ENCODE results near the gene PLEKHG1.

PLEKHG1 gene

GRCh38 chr6:150606168-150606591 is 6.5 kb downstream of the PLEKHG1 start:
- Histone ChIP-seq H2AFZ (ENCODE audit: low read depth, low read length, severe bottlenecking) (no peak overlapping the region), H3K27me3 (ENCODE audit: low read length) (no peaks in the 10 kb centered on the region), H3K9ac (ENCODE audit: low read length) (no peak overlapping the region), H3K4me3 (ENCODE audit: insufficient read depth, low read length, poor library complexity, severe bottlenecking) (no peak overlapping the region), H3K9me3 (ENCODE audit: insufficient read depth, low read length) (no peaks in the 10 kb centered on the region), H3K36me3 (ENCODE audit: low read length) (no peaks in the 10 kb centered on the region), H3K9me2 (replicated peaks; ENCODE audit: insufficient read depth, low read length) (no peaks in the 10 kb centered on the region), H3K27ac (ENCODE audit: low read depth, low read length) (no peak overlapping the region), H3F3A (ENCODE audit: insufficient read depth) (no peaks in the 10 kb centered on the region), H3K79me2 (ENCODE audit: insufficient read depth, low read length) (peaks cover 24% of the 10 kb centered on the region; the same call in 1 of the 2 replicates), H3K4me2 (ENCODE audit: low read depth, low read length, poor library complexity, severe bottlenecking) (no peak overlapping the region), H4K20me1 (ENCODE audit: low read depth, low read length) (no peaks in the 10 kb centered on the region)
- no peak for TF ChIP-seq EZH2phosphoT487 (conservative IDR thresholded peaks at IDR 0.05; ENCODE audit: low read length)
- no peak for TF ChIP-seq CTCF (IDR thresholded peaks at IDR 0.05; ENCODE audit: insufficient read depth, low read length, poor library complexity, severe bottlenecking)

GRCh38 chr6:150606647-150607328 is 7.1 kb downstream of the PLEKHG1 start:
- H3K36me3 ChIP-seq (ENCODE audit: low read length) = no peaks in the 10 kb centered on the region
- H3K9me2 ChIP-seq (replicated peaks; ENCODE audit: insufficient read depth, low read length) = no peaks in the 10 kb centered on the region
- no peak overlapping the region for H3K4me2 ChIP-seq (ENCODE audit: low read depth, low read length, poor library complexity, severe bottlenecking)
- H3K27ac ChIP-seq (ENCODE audit: low read depth, low read length) = no peak overlapping the region
- no peak overlapping the region for H2AFZ ChIP-seq (ENCODE audit: low read depth, low read length, severe bottlenecking)
- H4K20me1 ChIP-seq (ENCODE audit: low read depth, low read length) = no peaks in the 10 kb centered on the region
- no peaks in the 10 kb centered on the region for H3K9me3 ChIP-seq (ENCODE audit: insufficient read depth, low read length)
- H3F3A ChIP-seq (ENCODE audit: insufficient read depth) = no peaks in the 10 kb centered on the region
- peaks cover 18% of the 10 kb centered on the region; the same call in 1 of the 2 replicates for H3K79me2 ChIP-seq (ENCODE audit: insufficient read depth, low read length)
- no peak overlapping the region for H3K4me3 ChIP-seq (ENCODE audit: insufficient read depth, low read length, poor library complexity, severe bottlenecking)
- TF ChIP-seq EZH2phosphoT487 (conservative IDR thresholded peaks at IDR 0.05; ENCODE audit: low read length) (no peak), CTCF (IDR thresholded peaks at IDR 0.05; ENCODE audit: insufficient read depth, low read length, poor library complexity, severe bottlenecking) (no peak)
- no peak overlapping the region for H3K9ac ChIP-seq (ENCODE audit: low read length)
- no peaks in the 10 kb centered on the region for H3K27me3 ChIP-seq (ENCODE audit: low read length)

GRCh38 chr6:150607329-150607650 is 7.6 kb downstream of the PLEKHG1 start:
- Histone ChIP-seq H3K36me3 (ENCODE audit: low read length) (no peaks in the 10 kb centered on the region), H4K20me1 (ENCODE audit: low read depth, low read length) (no peaks in the 10 kb centered on the region), H3K4me2 (ENCODE audit: low read depth, low read length, poor library complexity, severe bottlenecking) (no peak overlapping the region), H3K4me3 (ENCODE audit: insufficient read depth, low read length, poor library complexity, severe bottlenecking) (no peak overlapping the region), H2AFZ (ENCODE audit: low read depth, low read length, severe bottlenecking) (no peak overlapping the region), H3K9me3 (ENCODE audit: insufficient read depth, low read length) (no peaks in the 10 kb centered on the region), H3K9me2 (replicated peaks; ENCODE audit: insufficient read depth, low read length) (no peaks in the 10 kb centered on the region), H3F3A (ENCODE audit: insufficient read depth) (no peaks in the 10 kb centered on the region), H3K27ac (ENCODE audit: low read depth, low read length) (no peak overlapping the region), H3K27me3 (ENCODE audit: low read length) (no peaks in the 10 kb centered on the region), H3K9ac (ENCODE audit: low read length) (no peak overlapping the region), H3K79me2 (ENCODE audit: insufficient read depth, low read length) (peaks cover 15% of the 10 kb centered on the region; the same call in 1 of the 2 replicates)
- TF ChIP-seq CTCF (IDR thresholded peaks at IDR 0.05; ENCODE audit: insufficient read depth, low read length, poor library complexity, severe bottlenecking) = no peak
- no peak for TF ChIP-seq EZH2phosphoT487 (conservative IDR thresholded peaks at IDR 0.05; ENCODE audit: low read length)
